RKO (cell line): ENCODE measurements around the gene LRRC8D.

ENCODE experiments used
- DNase-seq: peaks from one replicate; pipeline ENCODE4 v3.0.0-alpha.2; 2016; ENCODE audit warnings: low spot score

The LRRC8D gene

DNA sequence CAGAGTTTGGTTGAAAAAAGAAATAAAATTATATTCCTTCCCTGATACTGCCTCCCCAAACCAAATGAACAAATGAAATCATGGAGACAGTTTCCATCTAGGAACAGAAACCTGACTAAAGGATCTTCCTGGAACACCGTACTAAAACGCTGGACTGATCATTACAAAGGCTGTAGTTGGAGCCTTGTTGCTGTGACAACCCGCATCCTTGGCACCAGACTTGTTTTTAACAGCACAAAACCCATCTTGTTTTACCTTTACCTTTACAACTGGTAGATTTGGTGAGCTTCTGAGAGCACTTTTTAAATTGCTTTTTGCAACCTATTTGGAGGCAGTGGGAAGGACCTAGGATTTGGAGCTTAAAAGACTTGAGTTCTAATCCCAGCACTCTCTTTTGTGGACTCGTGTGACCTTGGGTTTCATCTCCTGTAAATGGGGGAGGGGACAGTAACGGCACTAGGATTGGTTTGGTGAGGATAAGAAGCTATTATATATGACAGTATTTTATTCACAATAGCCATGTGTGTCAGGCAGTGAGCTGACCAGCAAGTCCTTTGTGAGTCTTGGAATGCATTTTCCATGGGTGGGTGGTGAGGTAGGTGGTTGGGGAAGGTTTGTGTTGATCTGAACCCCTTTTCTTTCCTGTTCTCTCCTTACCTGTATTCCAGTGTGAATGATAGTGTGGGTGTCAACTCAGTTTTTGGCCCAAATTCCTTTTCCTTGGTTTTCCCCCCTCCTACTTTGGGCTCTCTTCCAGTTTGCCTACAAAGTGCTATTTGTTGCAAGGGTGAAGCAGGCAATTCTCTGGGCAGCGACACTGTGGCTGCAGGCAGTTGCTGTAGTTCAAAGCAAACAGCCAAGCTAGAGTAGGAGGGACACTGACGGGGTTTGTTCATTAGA, 12.6 kb downstream of the LRRC8D start:
- no peak for DNase-seq

- DNase-seq, result no peak
Measured at GRCh38 chr1:89834083-89834704, 13.4 kb downstream of the LRRC8D start.

- no peak for DNase-seq
Measured at GRCh38 chr1:89836252-89837035, 15.6 kb downstream of the LRRC8D start.

- no peak for DNase-seq
Measured at GRCh38 chr1:89837036-89837481, 16.2 kb downstream of the LRRC8D start.

- no peak for DNase-seq
Measured at GRCh38 chr1:89837510-89837909, 16.7 kb downstream of the LRRC8D start.

DNA sequence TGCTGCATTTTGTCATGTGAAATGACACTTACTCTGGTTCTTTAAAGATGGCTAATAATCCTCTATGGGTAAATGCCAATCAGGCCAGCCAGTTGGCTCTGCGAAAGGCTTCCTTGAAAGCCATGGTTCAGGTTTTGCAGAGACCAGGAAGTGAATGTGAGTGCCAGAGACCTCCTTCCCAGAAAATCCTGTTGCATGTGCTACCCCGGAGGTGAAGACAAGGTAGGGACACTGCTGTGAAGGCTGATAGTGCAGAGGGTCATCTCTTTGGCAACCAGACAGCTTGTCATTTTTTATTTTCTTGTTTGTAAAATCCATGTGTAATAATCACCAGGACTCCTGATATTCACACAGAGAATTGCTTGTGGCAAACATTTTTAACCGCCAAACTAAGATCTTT, 18.7 kb downstream of the LRRC8D start:
- DNase-seq, result no peak

- no peak for DNase-seq
Measured at GRCh38 chr1:89841507-89841906, 20.7 kb downstream of the LRRC8D start.

DNA sequence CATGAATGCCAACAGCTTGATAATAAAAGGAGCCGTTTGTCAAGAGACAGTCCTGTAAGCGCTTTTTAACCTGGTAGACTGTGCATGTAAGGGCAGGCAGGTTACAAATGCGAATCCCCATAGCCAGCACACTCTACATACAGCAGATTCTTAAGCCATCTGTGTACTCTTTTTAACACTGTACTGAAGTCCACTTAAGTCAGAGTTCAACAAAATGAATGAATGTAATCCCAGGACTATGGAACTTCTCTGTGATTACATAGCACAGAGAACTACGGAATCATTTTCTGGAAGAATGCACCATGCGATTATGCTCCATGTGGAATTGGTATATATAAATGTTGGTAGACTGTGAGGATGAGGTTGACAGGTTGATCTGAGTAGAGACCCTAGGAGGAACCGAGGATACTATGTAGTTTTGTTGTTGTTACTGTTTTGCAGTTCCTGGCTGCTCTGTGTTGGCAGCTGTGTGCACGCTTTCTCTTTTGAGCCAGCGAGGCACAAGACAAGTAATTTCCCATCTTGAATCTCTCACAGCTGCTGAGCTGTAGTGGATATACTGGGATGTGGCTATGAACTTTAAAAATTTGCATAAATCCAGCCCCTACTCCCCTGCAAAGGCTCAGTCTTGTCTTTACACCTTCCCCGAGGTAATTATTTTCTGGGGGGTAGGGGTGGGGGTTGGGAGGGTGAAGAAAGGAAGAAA, 21.9 kb downstream of the LRRC8D start:
- peak; percentile 60 for DNase-seq

GRCh38 chr1:89843273-89844130, 22.7 kb downstream of the LRRC8D start:
- peak; percentile 78 for DNase-seq

DNA sequence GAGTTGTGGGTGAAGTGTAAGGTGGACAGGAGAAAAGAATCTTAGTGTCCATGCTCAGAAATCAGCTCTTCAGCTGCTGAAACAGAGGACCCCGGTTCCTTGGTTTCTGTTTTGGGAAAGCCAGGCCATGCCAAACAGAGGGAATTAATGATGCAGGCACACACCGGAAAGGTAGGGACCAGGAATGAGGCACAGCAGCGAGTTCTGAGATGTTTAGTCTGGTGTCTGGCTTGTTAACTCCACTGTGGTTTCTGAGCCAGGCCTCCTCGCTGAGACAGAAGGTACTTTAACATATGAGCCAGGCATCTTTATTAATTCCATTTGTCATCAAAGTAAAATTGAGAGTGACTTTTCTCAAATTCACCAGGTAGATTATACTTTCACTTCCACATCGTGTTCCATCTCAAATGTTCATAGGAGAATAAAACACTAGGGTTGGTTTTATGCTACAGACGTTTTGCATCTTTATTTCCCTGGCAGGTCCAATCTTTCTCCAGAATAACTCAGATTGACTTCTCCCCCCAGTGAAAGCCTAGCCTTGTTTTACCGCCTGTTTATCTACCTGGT, 23.5 kb downstream of the LRRC8D start:
- DNase-seq, result peak; percentile 22

DNA sequence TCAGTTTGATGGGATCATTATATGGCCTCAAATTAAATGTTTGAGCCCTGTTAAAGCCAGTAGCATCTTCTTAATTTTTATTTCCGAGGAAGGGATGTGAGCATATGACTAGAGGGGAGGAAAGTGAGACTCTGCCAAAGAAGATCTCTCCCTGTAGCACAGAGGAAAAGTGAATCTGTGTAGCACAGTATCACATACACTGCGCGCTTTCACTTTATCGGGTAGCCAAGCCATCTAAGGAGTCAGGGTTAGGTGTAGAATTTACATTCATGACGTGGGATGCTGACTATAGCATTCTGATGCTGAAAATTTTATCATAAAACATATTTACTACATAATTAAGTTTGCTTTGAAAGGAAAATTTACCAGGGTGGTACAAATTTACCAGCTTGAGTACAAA, 24.0 kb downstream of the LRRC8D start:
- no peak for DNase-seq

DNA sequence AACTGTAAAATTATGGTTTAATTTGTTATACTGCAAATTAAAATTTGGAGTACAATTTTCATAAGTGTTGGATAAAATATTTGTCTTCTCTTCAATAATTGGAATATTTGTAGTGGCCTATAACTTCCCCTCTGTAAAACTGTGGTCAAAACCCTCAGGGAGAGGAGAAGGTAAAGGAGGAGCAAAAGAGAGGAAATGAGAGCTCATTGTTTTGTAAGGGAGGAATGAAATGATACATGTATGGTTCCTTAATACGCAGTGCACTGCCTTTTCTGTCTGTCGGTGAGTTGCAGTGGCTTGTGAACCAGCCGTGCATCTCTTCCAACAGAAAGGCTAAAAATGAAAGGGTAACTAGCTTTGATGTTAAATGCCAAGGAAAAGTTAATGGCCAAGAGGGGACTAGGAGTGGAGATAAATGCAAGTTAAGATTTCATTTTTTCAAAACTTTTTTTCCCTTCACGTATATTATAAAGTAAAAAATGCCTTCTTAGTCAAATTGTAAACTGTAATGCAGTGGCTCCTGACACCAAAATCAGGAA, 26.4 kb downstream of the LRRC8D start:
- DNase-seq, result no peak

GRCh38 chr1:89850844-89851415, 30.1 kb downstream of the LRRC8D start:
- DNase-seq, result no peak

- no peak for DNase-seq
Measured at GRCh38 chr1:89854140-89854539, 33.3 kb downstream of the LRRC8D start.

- peak; percentile 20 for DNase-seq
Measured at GRCh38 chr1:89855413-89856123, 34.7 kb downstream of the LRRC8D start.

DNA sequence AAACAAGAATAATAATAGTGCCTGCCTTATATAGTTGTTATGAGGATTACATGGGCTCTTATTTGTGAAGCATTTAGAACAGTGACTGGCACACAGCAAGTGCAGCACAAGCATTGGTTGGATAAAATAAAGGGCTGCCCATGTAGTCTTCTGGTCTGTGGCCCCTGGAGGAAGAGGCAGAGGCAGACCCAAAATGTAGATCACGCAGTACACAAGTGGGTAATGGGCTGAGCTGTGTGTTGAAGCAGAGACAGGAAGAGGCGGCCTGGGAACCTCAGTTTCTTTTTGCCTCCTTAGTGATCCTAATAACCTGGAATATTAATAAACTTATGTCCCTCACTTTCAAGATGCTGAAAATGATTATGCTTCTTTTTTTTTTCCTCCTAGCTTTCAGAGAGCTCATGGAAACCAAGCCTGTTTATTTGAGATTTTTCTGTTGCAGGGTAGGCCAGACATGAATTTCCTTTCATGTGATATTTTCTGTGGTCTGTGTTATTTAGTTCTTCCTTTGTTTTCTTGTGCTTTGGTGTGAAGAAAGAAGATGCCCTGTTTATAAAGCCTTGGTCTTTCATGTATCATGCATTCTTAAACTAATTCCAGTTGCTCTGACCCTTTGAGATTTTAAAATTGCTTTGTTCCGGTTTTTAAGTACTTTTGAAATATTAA, 42.5 kb downstream of the LRRC8D start:
- DNase-seq, result no peak

DNA sequence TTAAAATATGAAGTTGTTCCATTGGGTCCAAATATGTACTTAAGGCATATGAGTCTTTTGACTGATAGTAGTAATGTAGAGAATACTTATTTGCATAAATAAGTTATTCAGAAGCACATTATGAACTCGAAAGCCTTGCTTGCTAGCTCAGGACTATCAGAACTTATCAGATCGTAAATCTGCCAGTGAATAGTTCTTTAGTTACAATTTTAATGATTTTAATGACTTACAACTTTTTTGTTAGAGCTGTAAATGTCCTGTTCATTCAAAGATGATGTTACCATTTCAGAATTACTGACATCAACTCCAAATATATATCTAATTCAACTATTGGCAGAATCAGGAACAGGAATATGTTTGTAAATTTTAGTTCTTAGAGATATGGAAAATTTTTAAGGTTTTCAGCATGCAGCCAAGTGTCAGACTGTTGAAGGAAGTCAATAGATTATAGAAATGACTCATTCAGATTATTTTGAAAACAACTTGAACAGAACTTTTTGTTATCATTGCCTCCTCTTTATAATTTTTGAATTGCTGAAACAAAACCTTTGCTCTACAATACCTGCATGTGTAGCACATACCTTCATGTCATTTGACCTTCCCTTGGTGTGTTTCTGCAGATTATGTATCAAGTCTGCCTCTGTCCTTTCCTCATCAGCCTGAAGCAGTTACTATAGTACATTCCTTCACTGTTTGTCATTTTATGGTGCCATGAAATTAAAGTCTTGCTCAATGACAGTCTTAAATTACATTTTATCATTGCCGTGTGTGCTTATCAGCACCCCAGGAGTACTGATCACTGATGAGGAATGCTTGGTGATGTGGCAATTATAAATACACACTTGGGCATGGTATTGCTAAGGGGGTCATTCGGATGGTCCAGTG, 44.9 kb downstream of the LRRC8D start:
- peak; percentile 20 for DNase-seq

DNA sequence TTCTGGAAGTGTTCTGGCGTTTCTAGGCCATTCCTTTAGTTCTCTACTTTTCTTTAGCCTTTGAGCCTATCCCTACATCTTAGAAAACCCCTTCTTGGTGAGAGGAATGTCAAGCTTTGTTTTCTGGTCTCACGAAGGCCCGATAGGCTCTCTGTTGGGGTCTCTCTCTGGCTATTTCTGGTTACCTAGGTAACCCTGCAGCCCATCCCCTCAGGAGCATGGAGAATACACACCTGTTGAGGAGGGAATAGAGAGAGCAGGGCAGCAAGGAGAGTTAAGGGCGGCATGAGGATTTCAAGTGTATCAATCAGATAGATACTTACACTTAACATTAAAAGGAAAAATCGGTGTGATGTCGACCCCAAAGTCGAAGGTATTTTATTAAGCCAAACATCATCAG, 45.7 kb downstream of the LRRC8D start:
- DNase-seq, result no peak
